Measurements from ENCODE around the gene SEPTIN1.
"Not testable (repeated sequence)": the region's sequence is repeated elsewhere in the genome, so short reads cannot be mapped to it uniquely, and the experiment has no call there.

Gene SEPTIN1

DNA sequence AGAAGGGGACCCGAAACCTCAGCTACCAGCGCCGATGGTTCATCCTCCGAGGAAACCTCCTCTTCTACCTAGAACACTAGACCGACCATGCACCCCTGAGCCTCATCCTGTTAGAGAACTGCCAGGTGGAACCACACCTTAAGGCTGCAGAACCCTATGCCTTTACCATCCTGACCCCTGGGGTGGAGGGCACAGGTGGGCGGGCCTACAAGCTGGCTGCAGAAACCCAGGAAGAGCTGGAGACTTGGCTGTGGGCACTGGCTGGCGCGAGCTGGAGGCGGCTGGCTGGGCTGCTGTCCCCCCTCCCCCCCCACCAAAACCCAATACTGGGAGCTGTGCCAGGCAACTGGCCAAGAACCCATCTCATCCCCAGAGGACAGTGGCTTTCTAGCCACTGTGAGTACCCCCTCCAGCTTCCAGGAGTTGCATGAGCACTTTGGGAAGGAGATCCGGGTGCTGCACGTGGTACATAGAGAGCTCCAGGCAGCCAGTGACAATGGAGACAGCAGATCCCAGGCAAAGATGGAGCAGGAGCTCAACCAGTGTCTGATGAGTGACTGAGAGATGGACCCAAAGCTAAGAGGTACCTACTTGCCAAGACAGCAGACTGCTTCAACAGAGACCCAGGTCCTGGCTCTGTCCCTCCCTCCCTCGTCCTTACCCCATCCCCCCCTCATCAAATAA, 25.8 kb downstream of the SEPTIN1 start:
- DNase-seq = no peak

DNA sequence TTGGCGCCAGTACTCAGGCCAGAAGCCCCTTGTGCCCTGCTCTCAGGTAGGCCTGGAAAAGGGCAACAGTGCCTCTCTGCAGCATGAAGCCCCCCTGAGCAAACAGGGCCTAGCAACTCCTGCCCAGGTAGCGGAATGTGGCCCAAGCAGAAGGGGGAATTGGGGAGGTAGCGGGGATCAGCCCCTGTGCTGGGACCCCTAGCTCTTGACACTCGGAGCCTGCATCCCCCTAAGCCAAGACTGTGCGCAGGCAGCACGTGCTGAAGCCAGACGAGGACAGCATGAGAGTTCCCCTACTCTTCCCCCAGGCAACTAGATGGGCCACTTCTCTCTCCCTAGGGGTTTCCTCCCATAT, 26.4 kb downstream of the SEPTIN1 start:
- DNase-seq = no peak

- peak; percentile 96 for DNase-seq
Observed at GRCh38 chr16:30355144-30355953, 27.0 kb downstream of the SEPTIN1 start, which contains the start of gene CD2BP2. TSS of gene CD2BP2 (minus strand) at chr16:30355308. CDS start at chr16:30354681, 627 bp downstream.

GRCh38 chr16:30354423-30355143, 27.8 kb downstream of the SEPTIN1 start:
- DNase-seq = no peak

GRCh38 chr16:30353438-30354129, 28.8 kb downstream of the SEPTIN1 start:
- no peak for DNase-seq

DNA sequence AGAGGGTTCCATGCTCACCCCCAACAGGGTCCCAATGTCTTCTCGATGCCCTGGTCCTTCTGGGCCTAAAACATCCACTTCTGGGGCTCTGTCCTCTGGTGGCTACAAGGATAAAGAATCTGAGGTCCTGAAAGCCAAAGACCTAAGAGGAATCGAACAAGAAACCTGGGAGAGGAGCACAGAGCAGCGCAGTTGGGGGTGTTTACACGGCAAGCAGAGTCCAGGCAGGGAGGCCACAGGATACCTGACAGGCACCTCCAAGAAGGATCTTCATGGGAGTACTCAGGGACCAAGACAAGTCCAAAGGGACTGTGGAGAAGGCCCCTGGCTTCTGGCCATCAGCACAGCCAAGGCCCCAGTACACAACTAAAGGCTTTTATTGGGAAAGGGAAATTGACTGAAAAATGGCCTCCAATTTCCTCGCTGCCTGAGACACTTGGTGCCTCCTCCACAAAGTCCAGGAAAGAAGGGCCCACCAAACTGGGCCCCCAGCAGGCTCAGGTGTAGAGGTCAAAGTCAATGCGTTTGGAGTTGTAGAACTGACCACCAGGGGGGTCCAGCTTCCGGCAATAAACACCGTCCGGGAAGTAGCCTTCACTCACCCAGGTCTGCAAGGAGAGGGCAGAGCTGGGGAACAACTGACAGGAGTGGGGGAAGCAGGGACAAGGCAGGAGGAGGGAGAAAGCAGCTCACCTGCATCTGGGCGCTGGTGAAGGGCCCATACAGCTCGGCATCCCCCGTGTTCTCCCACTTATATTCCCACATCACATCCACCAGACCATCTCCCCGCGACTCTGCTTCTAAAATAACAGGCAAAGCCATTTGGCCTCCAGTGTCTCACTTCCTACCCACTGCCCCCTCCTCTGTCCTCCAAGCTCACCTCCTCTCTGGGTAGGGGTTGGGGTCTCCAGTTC, 29.6 kb downstream of the SEPTIN1 start:
- no peak for DNase-seq

- DNase-seq = no peak
Observed at GRCh38 chr16:30351586-30352419, 30.6 kb downstream of the SEPTIN1 start.

DNA sequence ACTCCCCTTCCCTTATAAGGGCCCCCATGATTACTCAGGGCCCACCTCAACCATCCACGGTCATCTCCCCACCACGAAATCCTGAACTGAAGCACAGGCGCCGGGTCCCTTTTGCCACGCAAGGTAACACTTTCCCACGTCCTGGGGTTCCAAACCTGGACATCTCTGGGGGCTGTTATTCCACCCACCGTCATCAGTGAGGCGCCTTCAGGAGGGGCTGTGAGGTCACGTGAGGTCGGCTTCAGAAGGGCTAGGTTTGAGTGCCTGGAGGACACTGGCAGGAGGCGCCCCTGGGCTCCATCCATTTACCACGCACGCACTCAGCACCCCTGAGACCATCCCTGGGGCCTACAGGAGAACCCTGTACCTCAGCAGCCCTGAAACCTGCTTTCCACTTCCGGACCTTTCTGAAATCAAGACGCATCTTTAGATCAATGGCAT, 31.3 kb downstream of the SEPTIN1 start:
- DNase-seq = no peak

- DNase-seq = no peak
Observed at GRCh38 chr16:30350134-30350871, 32.1 kb downstream of the SEPTIN1 start.

DNA sequence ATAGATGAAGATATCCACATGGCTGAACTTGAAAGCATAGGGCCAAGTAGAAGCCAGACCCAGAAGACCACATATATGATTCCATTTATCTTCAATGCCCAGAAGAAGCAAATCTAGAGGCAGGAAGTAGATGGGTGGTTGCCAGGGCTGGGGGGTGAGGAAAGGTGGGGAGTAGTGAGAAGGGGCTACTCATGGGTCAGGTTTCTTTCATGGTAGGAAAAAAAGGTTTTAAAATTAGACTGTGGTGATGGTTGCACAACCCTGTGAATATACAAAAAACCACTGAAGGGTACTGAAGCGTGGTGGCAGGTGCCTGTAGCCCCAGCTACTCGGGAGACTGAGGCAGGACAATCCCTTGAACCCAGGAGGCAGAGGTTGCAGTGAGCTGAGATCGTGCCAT, 32.7 kb downstream of the SEPTIN1 start:
- DNase-seq = peak; percentile 37

DNA sequence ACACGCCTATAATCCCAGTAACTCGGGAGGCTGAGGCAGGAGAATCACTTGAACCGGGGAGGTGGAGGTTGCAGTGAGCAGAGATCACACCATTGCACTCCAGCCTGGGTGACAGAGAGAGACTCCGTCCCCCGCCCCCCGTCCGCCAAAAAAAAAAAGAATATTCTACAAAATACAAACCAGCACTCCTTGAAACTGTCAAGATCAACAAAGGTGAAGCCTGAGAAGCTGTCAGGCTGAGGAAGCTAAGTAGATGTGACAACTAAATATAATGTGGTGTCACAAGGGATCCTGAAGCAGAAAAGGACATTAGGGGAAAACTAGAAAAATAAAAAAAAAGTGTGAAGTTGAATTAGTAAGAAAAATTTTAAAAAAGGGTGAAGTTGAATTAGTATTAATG, 33.4 kb downstream of the SEPTIN1 start:
- no peak for DNase-seq

DNA sequence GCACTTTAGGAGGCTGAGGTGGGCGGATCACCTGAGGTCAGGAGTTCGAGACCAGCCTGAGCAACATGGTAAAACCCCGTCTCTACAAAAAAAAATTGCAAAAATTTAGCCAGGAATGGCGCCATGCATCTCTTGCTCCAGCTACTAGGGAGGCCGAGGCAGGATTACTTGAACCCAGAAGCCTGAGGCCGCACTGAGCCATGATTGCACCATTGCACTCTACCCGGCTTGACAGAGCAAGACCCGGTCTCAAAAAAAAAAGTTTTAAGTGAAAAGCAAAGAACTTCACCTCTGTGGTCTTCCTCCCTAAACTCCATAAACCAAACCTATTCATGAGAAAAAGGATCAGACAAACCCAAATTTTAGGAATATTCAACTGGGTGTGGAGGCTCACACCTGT, 34.2 kb downstream of the SEPTIN1 start:
- DNase-seq = no peak

- DNase-seq = no peak
Observed at GRCh38 chr16:30346286-30346685, 36.1 kb downstream of the SEPTIN1 start.

DNA sequence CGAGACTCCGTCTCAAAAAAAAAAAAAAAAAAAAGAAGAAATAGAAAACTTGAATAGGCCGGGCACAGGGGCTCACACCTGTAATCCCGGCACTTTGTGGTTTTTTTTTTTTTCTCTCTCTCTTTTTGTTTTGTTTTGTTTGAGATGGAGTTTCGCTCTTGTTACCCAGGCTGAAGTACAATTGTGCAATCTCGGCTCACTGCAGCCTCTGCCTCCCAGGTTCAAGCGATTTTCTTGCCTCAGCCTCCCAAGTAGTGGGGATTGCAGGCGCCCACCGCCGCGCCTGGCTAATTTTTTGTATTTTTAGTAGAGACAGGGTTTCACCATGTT, 38.9 kb downstream of the SEPTIN1 start:
- not testable (repeated sequence) for DNase-seq

GRCh38 chr16:30342751-30343490, 39.4 kb downstream of the SEPTIN1 start:
- DNase-seq = no peak

DNA sequence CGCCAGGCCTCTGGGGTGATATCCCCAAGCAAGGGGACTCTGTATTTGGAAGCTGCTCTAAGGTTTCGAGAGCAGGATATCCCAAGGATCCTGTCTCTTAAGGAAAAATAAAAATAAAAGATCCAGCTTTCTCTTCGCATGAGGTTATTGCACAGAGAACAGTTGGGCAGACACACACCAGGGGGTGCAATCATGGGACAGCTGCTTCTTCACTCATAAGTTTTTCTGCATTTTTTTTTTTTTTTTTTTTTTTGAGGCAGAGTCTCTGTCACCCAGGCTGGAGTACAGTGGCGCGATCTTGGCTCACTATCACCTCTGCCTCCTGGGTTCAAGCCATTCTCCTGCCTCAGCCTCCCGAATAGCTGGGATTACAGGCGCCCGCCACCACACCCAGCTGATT, 40.4 kb downstream of the SEPTIN1 start:
- not testable (repeated sequence) for DNase-seq

DNA sequence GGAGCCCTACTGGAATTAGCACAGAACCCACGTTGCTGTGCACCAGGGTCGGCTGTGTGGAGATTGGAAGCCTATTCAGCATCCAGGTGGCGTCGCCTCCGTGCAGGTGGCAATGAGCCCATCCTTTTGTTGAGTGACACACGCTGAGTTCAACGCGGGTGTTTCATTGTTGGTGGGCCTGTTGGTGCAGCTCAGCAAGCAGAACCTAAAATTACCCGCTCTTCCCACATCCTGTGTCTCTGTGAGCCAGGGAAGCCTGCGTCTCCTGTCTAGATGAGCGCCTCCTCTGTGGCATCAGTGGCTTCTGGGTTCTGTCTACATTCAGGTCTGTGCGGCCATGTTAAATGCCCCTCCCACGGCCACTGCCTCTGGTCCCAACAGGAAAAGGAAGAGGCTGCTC, 41.7 kb downstream of the SEPTIN1 start:
- no peak for DNase-seq

DNA sequence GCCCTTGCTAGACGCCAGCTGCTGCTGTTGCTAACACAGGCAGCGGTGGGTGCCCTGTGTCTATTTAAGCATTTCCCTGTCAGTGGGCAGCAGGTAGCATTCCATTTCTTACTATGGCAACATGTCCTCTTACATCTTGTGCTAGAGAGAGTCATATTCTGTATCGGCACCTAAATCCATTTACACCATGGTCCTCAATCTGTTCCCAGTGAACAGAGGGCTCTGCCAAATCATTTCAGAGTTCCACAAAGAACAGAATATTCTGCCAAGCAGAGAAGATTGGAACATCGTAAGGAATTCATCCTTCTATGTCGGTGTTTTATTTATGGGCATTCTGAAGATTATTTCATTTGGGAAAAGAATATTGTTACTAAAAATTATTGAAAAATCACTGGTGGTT, 43.6 kb downstream of the SEPTIN1 start:
- not testable (repeated sequence) for DNase-seq

DNA sequence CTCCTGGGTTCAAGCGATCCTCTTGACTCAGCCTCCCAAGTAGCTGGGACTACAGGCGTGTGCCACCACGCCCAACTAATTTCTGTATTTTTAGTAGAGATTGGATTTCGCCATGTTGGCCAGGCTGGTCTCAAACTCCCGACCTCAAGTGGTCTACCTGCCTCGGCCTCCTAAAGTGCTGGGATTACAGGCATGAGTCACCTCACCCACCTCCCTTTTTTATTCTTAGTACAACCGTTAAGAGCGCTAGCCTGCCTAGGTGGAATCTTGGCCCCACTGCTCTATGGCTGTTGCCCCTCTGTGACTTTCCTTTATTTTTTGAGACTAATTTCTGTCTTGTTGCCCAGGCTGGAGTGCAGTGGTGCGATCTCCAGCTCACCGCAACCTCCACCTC, 44.4 kb downstream of the SEPTIN1 start:
- not testable (repeated sequence) for DNase-seq

All from GF-D8 (cell line).